Brain pericyte (primary cell): ENCODE data around the gene TSPAN14.

ENCODE experiments used
- DNase-seq: peaks from one replicate; pipeline ENCODE4 v3.0.0-alpha.2; 2012; ENCODE audit warnings: low read depth, low spot score

Gene TSPAN14

DNA sequence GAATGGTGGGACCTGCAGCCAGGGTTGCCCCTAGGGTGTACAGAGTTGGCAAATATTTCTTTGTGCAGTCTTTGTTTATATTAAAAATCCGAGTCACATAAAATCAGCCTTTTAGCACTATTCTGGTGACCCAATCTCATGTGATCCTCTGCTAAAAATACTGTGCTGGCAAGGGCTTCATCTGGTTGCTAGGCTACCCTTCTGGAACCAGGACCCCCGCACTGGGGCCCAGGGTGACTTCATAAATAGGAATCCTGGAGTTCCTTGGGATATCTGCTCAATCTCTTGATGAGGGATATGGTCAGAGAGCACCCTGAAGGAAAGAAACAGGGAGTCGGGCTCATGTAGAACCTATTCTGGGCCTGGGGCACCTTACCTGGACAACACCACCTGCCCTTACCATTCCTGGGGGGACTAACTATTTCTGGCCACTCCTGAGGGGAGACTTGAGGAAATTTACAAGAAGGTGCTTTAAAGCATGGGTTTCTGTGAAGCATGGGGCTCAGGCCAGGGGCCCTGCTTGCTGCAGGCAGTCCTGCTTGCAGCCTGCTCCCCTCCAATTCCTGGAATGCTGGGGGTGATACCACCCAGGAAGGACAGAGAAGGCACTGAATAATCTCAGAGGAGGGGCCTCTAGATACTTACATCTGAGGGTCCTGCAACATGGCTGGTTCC lies 128.3 kb downstream of the TSPAN14 start:
- no peak for DNase-seq
